ENCODE data around the gene DDIT3.

Gene DDIT3

GRCh38 chr12:57476162-57476992 lies 43.9 kb downstream of the DDIT3 start:
- no peak overlapping the region for H3K4me3 ChIP-seq (ENCODE audit: low read depth, low read length)
- DNase-seq (ENCODE audit: low read depth, low spot score), result no peak
- in situ Hi-C loops (cut with HindIII; ENCODE audit: low sequenced_read_pairs), result no loop called here
- TF ChIP-seq CTCF (IDR thresholded peaks at IDR 0.05; ENCODE audit: low read depth, low read length), result no peak

- no peak for TF ChIP-seq CTCF (IDR thresholded peaks at IDR 0.05; ENCODE audit: low read depth, low read length)
- no peak overlapping the region for H3K4me3 ChIP-seq (ENCODE audit: low read depth, low read length)
- DNase-seq (ENCODE audit: low read depth, low spot score), result no peak
- in situ Hi-C loops (cut with HindIII; ENCODE audit: low sequenced_read_pairs), result no loop called here
Measured at GRCh38 chr12:57475271-57476161, 44.8 kb downstream of the DDIT3 start.

GRCh38 chr12:57474862-57475261 lies 45.5 kb downstream of the DDIT3 start:
- no peak overlapping the region for H3K4me3 ChIP-seq (ENCODE audit: low read depth, low read length)
- DNase-seq (ENCODE audit: low read depth, low spot score), result no peak
- TF ChIP-seq CTCF (IDR thresholded peaks at IDR 0.05; ENCODE audit: low read depth, low read length), result no peak
- in situ Hi-C loops (cut with HindIII; ENCODE audit: low sequenced_read_pairs), result no loop called here

- TF ChIP-seq CTCF (IDR thresholded peaks at IDR 0.05; ENCODE audit: low read depth, low read length), result no peak
- in situ Hi-C loops (cut with HindIII; ENCODE audit: low sequenced_read_pairs), result no loop called here
- no peak overlapping the region for H3K4me3 ChIP-seq (ENCODE audit: low read depth, low read length)
- DNase-seq (ENCODE audit: low read depth, low spot score), result no peak
Measured at GRCh38 chr12:57474430-57474829, 45.9 kb downstream of the DDIT3 start.

GRCh38 chr12:57473886-57474285 lies 46.4 kb downstream of the DDIT3 start:
- DNase-seq (ENCODE audit: low read depth, low spot score), result no peak
- in situ Hi-C loops (cut with HindIII; ENCODE audit: low sequenced_read_pairs), result no loop called here
- no peak for TF ChIP-seq CTCF (IDR thresholded peaks at IDR 0.05; ENCODE audit: low read depth, low read length)
- no peak overlapping the region for H3K4me3 ChIP-seq (ENCODE audit: low read depth, low read length)

- no peak overlapping the region for H3K4me3 ChIP-seq (ENCODE audit: low read depth, low read length)
- DNase-seq (ENCODE audit: low read depth, low spot score), result no peak
- in situ Hi-C loops (cut with HindIII; ENCODE audit: low sequenced_read_pairs), result no loop called here
- no peak for TF ChIP-seq CTCF (IDR thresholded peaks at IDR 0.05; ENCODE audit: low read depth, low read length)
Measured at GRCh38 chr12:57473392-57473791, 46.9 kb downstream of the DDIT3 start.

Data from astrocyte of the spinal cord (primary cell).